GM11168 (cell line): ENCODE results near the gene COG5.

ENCODE experiments used
- in situ Hi-C: fragments of 300-500 bp; cut with MboI; formaldehyde crosslinking; loops from one replicate; pipeline ENCODE4 v1.12.0; 2022; ENCODE audit warnings: low sequenced_read_pairs; ENCODE audit not compliant: unreplicated experiment

The COG5 gene

DNA sequence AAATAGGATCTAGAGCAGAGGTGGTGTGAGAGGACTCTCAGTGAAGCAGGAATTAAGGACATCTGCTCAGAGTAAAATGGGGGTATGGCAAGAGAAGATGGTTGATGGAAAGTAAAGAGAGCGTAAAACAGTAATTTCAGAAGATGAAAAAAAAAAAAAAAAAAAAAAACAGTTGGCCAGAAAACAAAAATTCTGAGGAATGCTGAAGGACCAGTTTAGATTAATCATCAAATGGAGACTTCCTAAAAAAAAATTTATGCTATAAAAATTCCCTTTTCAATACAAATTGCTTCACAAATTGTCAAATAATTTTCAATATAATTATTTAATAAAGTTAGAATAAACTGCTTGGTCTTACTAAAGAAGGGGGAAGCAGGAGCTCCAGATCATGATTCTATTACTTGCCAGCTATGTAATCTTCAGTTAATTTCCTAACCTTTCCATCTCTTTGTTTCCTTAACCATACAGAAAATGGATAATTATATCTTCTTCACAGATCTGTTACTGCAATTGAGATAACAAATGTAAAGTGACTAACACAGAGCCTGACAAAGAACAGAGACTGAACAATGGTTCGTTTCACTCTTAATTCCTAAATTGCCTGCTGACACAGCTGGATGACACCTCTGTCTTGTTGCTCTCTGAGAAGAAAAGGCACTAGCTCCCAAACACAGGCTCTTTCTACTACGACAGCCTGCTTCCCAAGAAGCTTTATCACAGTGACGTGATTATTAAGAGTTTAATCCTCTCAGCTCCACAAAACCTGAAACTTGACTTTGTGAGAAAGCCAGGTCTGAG is 158.8 kb downstream of the COG5 start:
- in situ Hi-C loops: no loop called here

DNA sequence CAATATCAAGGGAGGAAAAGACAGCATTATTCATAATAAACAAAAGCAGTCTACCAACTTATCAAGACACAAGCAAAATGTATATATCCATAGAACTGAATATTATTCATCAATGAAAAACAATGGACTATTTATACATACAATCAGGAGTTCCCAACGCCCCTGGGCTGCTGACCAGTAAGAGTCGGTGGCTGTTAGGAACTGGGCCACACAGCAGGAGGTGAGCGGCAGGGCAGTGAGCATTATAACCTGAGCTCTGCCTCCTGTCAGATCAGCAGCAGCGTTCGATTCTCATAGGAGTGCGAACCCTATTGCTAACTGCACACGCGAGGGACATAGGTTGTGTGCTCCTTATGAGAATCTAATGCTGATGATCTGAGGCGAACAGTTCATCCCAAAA is 165.6 kb downstream of the COG5 start:
- in situ Hi-C loops: no loop called here

- in situ Hi-C loops: no loop called here
These were observed 166.7 kb downstream of the COG5 start for GRCh38 chr7:107396990-107397389.

DNA sequence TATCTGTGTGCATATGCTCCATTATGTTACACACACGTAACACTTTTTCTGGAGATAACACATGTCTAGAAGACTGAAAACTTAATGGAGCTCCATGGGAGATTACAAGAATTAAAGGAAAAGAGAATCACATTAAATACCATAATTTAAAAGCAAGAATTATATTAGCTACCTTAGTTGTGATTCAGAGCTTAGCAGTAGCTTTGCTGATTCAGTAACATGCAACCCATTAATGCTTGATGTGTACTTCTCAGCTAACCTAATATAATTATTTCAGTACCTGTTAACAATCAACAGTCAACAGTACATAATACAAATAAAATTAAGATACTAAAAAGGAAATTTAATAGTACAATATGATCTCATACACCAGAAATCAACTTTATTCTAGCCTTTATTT is 167.6 kb downstream of the COG5 start:
- in situ Hi-C loops: no loop called here

- in situ Hi-C loops: no loop called here
These were observed 168.9 kb downstream of the COG5 start for GRCh38 chr7:107394831-107395230.

DNA sequence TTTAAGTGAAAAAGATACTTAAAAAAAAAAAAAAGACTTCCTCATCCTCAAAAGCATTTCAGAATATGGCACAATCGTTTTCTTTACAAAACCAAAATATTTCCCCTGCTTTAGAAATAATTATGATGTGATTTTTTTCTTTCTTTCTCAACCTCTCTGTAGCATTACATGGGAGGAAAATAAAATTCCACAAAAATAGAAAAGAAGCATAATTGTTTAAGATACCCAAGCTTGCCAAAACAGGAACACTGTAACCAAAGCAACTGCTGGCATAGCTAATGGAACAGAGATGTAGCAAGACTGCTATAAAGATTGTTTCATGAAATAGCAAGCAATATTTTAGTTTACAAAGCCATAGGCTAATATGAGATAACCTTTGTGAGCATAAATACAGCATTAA is 169.4 kb downstream of the COG5 start:
- in situ Hi-C loops: no loop called here

GRCh38 chr7:107392830-107393229 is 170.9 kb downstream of the COG5 start:
- in situ Hi-C loops: no loop called here

- in situ Hi-C loops: no loop called here
These were observed 172.8 kb downstream of the COG5 start for GRCh38 chr7:107390916-107391315.

DNA sequence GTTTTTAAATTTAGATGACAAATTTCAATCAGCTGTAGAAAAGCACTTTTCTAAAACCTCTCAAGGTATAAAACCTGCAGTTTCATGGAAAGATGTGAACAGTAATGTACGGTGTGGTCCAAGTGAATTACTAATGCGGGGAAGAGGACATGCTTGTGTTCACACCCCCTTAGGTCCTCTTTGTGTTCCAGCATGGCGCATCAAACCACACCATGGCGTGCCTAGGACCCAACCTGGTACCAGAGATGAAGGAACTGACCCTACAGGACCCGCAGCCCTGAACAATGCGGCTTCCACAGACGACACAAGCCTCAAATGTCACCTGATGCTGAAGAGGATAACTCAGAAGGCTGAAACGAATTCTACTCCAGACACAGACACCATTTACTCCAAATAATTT is 175.1 kb downstream of the COG5 start:
- in situ Hi-C loops: no loop called here

DNA sequence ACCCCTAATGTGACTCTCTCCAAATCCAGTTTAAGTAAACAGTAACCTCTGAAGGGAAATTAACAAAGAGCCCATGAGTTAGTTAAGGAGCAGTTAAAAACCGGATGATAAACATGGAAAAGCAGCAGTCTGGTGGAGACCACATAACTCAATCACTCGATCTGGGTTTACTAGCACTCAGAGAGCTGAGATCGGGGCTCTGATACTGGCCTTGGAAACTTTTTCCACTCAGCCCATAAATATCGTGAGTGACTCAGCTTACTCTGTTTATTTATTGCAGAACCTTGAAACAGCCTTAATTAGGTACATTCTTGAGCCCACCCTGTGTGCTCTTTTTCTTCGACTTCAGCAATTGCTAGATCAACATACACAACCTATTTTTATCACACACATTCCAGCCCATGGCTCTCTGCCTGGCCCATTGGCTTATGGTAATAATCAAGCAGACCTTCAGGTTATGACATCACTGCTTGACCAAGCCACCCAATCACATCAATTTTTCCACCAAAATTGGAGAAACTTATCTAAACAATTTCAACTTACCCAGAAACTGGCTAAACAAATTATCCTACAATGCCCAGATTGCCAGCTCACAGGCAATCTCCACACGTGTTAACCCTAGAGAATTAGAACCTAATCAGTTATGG is 176.0 kb downstream of the COG5 start:
- in situ Hi-C loops: no loop called here

GRCh38 chr7:107387128-107387527 is 176.6 kb downstream of the COG5 start:
- in situ Hi-C loops: no loop called here

- in situ Hi-C loops: no loop called here
These were observed 177.1 kb downstream of the COG5 start for GRCh38 chr7:107386548-107387102.

GRCh38 chr7:107384025-107384424 is 179.7 kb downstream of the COG5 start:
- in situ Hi-C loops: no loop called here

DNA sequence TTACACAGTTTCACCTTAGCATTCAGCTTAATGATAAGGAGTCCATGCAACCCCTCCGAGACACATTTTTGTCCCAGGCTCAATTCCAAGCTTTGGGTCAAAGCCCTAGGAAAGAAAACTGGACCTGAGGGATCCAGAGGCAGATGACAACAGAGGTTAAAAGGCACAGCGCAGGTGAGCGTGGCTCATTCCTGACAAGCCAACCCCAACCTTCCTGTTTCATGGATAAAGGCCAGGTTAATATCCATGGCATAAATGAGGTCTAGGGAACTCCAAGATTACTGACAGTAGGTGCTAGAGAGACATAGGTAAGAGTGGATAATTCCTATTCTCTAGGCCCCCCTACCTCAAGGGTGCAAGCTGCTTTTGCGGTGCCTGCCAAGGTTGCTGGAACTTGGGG is 180.5 kb downstream of the COG5 start:
- in situ Hi-C loops: no loop called here

GRCh38 chr7:107381453-107381852 is 182.3 kb downstream of the COG5 start:
- in situ Hi-C loops: no loop called here

GRCh38 chr7:107373354-107373753 is 190.4 kb downstream of the COG5 start:
- in situ Hi-C loops: no loop called here

- in situ Hi-C loops: no loop called here
These were observed 191.4 kb downstream of the COG5 start for GRCh38 chr7:107372298-107372697.

DNA sequence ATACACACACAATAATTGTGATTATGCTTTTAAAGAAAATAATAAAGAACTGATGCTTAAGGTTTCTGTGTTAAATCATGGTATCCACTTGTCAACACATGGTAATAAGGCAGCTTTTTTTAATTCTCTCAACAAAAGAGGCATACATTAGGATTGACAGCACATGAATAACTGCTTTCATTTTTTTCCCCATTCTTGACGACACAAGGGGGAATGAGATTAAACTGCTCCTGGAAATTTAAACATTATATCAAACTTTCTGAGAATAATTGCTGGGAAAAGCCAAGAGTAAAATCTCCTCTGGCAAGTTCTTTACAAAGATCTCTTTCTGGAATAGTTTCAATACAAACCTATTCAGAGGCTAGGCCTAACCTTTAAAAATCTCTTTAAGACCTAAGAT is 192.9 kb downstream of the COG5 start:
- in situ Hi-C loops: no loop called here

DNA sequence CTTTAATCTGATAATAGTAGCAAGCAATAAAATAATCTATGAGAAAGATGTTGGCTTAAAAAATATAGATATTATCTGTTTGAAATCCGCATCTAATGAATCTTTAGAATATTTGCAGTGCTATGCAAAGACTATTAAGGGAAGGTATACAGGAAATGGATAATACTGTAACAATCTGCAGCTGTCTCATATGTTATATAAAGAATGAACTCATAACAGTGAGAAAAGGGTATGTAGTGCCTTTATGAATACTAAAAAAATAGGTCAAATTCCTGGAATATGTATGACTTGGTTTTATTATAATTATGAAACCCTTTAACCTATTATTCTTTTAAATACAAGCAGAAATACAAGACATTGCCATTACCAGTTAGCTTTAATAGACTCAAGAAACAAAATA is 198.9 kb downstream of the COG5 start:
- in situ Hi-C loops: no loop called here

DNA sequence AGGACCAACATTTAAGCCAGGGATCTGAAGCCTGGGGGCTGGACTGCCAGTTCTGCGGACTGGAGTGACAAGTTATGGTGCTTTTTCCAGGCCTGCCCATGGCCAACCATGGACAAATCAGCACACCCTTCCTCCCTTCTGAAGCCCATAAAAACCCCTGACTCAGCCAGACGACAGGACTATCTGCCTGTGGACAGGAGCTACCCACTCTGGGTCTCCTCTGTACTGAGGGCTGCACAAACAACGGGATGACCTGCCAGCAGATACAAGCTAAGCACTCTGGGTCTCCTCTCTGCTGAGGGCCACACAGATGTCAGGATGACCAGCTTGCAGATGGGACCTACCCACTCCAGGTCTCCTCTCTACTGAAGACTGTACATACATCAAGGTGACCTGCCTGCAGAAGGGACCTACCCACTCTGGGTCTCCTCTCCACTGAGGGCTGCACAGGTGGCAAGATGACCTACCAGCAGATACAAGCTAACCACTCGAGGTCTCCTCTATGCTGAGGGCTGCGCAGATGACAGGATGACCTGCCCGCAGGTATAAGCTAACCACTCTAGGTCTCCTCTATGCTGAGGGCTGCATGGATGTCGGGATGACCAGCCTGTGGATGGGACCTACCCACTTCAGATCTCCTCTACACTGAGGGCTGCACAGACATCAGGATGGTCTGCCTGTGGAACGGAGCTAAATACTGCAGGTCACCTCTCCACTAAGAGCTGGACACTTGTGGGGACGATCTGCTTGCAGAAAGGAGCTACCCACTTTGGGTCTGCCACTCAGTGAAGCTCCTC is 204.0 kb downstream of the COG5 start:
- in situ Hi-C loops: no loop called here

DNA sequence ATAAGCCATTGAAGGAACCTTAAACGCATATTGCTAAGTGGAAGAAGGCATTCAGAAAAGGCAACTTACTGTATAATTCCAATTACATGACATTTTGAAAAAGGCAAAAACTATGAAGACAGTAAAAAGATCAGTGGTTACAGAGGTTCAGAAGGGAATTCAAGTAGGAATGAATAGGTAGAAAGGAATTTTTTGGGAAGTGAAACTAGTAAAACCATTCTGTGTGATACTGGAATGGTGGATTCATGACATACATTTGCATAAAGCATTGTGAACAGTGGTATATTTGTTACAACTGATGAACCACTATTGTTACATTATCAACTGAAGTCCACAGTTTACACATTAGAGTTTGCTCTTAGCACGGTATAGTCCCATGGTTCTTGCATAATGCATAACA is 208.1 kb downstream of the COG5 start:
- in situ Hi-C loops: no loop called here
